GM19239 (cell line): Measurements from ENCODE around the gene CD163.
"Not testable (repeated sequence)": the region's sequence is repeated elsewhere in the genome, so short reads cannot be mapped to it uniquely, and the experiment has no call there.

Experiments
- DNase-seq: peaks from one replicate; pipeline ENCODE4 v3.0.0; 2011; ENCODE audit warnings: low spot score; ENCODE audit not compliant: insufficient read length
- FAIRE-seq: peaks from 2 replicates; lab custom pipeline; 2011; peaks lifted over from hg19 to GRCh38; lab: Jason Lieb, UNC

The CD163 gene

GRCh38 chr12:7503686-7504415 is at the start of gene CD163:
Gene CD163, minus strand, starts transcription at chr12:7503777. Its CDS starts 87 bp downstream, at chr12:7503690.
- no peak for DNase-seq
- FAIRE-seq, result no peak

DNA sequence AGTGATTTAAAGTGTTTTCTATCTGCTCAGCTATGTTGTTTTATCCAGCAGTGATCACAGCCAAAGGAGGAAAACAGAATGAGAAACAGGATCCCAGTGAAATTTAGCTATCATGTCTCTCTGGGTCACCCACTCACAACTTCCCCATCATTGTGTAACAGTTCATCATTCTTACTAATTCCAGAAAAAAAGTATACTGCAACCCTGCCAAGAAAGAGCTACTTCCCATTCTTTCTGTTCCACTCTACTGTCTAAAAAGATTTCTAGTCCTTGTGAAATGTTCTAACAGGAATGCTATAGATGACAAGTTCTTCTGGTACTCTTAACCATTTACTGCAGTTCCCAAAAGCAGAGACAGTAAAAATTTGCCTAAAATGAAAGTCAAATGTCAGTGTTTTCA is 39.2 kb upstream of the CD163 start:
- FAIRE-seq, result no peak
- no peak for DNase-seq

- DNase-seq (no peak), FAIRE-seq (no peak)
Observed at GRCh38 chr12:7542046-7542445, 38.5 kb upstream of the CD163 start.

- DNase-seq (no peak), FAIRE-seq (no peak)
Observed at GRCh38 chr12:7514416-7514815, 10.8 kb upstream of the CD163 start.

DNA sequence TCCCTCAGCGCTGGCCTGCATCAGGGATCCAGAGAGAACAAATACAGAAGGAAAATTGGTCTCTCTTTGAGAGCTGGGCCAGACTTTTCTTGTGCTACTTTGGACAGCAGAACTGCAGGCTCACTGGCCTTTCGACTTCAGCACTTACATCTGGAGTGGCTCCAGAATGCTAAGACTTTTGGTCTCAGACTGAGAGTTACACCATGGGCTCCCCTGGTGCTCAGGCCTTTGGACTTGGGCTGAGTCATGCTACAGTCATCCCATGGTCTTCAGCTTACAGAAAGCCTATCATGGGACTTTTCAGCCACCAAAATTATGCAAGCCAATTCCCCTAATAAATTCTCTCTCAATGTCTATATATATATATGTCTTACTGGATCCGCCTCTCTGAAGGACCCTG is 9.0 kb upstream of the CD163 start:
- DNase-seq (no peak), FAIRE-seq (no peak)

DNA sequence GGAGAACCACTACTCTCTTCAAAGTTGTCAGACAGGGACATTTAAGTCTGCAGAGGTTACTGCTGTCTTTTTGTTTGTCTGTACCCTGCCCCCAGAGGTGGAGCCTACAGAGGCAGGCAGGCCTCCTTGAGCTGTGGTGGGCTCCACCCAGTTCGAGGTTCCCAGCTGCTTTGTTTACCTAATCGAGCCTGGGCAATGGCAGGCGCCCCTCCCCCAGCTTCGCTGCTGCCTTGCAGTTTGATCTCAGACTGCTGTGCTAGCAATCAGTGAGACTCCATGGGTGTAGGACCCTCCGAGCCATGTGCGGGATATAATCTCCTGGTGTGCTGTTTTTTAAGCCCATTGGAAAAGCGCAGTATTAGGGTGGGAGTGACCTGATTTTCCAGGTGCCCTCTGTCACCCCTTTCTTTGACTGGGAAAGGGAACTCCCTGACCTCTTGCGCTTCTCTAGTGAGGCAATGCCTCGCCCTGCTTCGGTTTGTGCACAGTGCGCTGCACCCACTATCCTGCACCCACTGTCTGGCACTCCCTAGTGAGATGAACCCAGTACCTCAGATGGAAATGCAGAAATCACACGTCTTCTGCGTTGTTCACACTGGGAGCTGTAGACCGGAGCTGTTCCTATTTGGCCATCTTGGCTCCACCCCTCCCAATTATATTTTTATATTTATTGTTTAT is 6.4 kb upstream of the CD163 start:
- DNase-seq, FAIRE-seq: not testable (repeated sequence)

DNA sequence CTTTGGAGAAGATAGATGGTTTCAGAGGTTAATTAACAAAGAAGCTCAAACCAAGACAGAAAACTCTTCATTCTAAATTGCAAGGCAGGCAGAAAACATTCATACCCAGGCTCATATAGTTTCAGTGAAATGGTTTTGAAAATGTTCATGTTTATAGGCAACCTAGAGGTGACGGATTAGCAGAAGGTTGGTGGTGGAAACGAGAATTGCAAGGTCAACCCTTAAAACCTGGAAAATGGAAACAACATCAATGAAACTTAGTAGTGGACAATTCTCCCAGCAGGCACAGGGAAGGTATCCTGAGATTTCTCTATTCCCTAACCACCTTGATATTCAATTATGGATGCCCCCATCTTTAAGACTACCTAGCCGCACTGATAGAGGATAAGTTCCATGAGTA is 965 bp downstream of the CD163 start:
- FAIRE-seq (no peak), DNase-seq (no peak)

- no peak for FAIRE-seq
- no peak for DNase-seq
Observed at GRCh38 chr12:7501031-7501588, 2.5 kb downstream of the CD163 start.

DNA sequence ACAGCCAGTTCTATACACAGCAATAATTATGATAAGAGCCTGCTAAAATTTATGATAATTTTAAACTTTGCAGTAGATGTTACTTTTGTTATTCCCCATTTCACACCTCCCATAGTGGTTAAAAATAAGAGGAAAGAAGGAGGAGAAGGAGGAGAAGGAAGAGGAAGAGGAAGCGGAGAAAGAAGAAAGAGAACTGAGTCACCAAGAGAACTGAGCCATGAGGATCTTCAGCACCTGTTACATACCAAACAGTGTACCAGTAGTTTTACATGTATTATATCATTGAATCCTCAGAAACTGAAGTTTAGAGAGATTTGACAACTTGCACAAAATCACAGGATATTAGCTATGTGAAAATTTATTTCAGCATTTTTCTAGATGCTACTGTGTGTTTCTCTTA is 3.9 kb downstream of the CD163 start:
- DNase-seq (no peak), FAIRE-seq (no peak)

DNA sequence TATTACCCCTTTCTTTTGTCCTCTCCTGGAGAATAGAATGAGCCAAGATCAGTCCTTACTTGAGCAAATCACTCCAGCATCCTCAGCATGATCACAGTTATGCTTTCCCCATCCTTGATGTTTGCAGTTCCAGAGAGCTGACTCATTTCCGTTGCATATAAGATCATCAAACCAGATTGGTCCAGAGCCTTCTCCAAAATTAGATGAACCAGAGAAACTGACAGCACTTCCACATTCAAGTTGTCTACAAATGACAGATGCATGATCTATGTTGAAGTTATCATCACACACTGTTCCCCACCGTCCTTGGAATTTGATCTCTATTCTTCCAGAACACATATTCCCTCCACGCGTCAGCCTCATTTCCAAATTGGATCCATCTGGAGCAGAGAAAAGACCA is 4.8 kb downstream of the CD163 start:
- no peak for DNase-seq
- no peak for FAIRE-seq

GRCh38 chr12:7497661-7498060 is 5.9 kb downstream of the CD163 start:
- FAIRE-seq, result no peak
- no peak for DNase-seq

DNA sequence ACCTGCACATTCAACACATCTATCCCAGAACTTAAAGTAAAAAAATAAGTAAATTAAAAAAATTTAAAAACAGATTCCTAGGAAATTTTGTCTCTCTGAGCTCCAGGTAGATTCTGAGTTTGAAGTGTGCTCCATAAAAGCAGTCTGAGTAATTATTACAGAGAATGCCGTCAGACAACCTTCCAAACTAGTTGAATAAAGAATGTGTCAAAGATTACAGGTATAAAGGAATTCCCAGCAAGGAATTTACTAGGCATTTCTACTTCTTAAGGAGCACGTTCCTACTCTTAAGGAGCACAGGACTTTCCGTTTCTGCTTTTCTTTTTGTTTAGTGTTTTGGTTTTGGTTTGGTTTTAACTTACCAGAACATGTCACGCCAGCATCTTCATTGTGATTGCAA is 7.1 kb downstream of the CD163 start:
- DNase-seq, result no peak
- FAIRE-seq, result no peak

- DNase-seq (no peak), FAIRE-seq (no peak)
Observed at GRCh38 chr12:7495136-7495535, 8.4 kb downstream of the CD163 start.

GRCh38 chr12:7493006-7493405 is 10.6 kb downstream of the CD163 start:
- DNase-seq (no peak), FAIRE-seq (no peak)

GRCh38 chr12:7486512-7486911 is 17.1 kb downstream of the CD163 start:
- FAIRE-seq (no peak), DNase-seq (no peak)

- FAIRE-seq (no peak), DNase-seq (no peak)
Observed at GRCh38 chr12:7485095-7485494, 18.5 kb downstream of the CD163 start.

GRCh38 chr12:7483343-7483742 is 20.2 kb downstream of the CD163 start:
- DNase-seq (no peak), FAIRE-seq (no peak)

DNA sequence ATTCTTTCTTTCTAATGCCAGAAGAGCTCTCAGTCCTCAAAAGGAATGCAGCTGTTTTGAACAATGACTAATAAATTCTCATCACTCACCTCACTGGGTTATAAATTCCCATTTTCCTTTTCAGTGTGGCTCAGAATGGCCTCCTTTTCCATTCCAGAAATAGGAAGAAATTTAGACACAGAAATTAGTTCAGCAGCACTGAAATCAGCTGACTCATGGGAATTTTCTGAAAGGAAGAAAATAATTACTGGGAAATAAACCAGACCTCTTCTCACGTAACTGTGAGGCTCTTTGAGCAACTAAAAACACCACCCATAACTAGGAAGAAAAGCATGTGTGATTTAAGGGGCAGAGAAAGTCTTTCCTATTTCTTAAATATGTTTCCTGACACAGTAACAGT is 23.8 kb downstream of the CD163 start:
- DNase-seq, result no peak
- FAIRE-seq, result no peak

DNA sequence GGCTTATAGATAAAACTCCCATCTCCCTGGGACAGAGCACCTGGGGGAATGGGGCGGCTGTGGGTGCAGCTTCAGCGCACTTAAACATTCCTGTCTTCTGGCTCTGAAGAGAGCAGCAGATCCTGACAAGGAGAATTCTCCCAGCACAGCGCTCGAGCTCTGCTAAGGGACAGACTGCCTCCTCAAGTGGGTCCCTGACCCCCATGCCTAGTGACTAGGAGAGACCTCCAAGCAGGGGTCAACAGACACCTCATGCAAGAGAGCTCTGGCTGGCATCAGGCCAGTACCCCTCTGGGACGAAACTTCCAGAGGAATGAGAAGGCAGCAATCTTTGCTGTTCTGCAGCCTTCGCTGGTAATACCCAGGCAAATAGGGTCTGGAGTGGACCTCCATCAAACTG is 31.5 kb downstream of the CD163 start:
- no peak for FAIRE-seq

DNA sequence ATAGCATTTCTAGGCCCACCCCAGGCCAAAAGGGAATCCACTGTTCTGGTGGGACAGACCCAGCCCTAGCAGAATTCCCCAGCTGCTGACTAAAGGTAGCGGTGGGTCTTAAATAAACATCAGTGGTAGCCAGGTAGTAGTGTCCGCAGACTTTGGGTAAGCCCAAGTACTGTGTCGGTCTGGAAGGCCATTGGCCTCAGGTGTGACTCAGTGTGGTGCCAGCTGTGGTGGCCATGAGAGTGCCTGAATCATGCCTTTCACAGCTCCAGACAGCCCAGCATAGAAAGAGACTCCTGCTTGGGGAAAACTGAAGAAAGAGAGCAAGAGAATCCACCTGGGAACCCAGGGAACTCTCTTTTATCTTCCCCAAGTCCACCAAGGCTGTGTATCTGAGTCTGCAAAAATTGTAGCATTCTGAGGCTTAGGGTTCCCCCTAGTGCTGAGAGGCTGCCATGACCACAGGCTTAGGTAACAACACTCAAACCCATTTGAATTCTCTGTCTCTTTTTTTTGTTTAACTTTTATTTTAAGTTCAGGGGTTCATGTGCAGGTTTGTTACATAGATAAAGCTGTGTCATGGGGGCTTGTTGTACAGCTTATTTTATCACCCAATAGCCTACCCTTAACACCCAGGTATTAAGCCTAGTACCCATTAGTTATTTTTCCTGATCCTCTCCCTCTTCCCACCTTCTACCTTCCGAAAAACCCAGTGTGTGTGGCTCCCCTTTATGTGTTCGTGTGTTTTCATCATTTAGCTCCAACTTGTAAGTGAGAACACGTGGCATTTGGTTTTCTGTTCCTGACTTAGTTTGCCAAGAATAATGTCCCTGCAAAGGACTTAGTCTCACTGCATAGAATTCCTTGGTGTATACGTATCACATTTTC is 43.0 kb downstream of the CD163 start:
- peak; percentile 75 for FAIRE-seq
- DNase-seq, result peak; percentile 28

More for the DNA sequence above, 31.5 kb downstream of the CD163 start:
- no peak for DNase-seq

DNA sequence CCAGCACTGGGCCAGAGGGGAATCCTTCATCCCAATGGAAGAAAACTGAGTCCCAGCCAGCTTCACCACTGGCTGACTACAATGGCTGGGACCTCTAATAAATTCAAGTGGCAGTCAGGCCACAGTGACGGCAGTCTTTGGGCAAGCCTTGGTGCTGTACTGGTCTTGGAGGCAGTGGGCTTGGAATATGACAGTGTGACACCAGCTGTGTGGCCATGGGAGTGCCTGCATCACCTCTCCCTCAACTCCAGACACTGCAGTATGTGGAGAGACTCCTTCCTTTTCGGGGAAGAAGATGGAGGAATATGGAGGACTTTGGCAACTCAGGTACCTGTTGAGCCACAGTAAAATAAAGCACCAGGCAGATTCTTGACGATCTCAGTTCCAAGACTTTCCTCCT is 43.6 kb downstream of the CD163 start:
- FAIRE-seq (no peak), DNase-seq (no peak)
